GM12872 (cell line): Measurements from ENCODE around the gene TBC1D9.

ENCODE experiments used
- TF ChIP-seq, protein P1 (sequence below): IDR thresholded peaks from 3 replicates; pipeline ENCODE4 v1.5.1; 2011; ENCODE audit warnings: low read depth, mild to moderate bottlenecking, low read length, moderate library complexity; ENCODE audit not compliant: insufficient read depth

Gene TBC1D9

DNA sequence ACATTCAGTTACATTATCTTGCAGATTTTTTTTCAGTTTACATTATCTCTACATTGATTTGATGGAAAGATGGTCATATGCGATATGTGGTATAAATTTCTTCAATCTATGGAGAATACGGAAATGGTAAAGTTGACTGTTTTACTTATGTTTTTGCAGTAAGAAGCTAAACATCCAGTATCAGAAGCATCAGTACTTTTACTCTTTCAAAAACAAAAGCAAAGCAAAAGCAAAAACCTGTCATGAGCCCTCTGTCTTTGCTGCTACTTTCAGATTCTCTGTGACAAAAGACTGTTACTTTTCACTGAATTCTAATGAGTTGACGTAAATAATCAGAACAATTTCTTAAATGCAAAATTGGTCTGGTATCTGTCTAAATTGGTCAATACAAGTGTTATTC, 135.0 kb downstream of the TBC1D9 start:
- TF ChIP-seq, protein P1, sequence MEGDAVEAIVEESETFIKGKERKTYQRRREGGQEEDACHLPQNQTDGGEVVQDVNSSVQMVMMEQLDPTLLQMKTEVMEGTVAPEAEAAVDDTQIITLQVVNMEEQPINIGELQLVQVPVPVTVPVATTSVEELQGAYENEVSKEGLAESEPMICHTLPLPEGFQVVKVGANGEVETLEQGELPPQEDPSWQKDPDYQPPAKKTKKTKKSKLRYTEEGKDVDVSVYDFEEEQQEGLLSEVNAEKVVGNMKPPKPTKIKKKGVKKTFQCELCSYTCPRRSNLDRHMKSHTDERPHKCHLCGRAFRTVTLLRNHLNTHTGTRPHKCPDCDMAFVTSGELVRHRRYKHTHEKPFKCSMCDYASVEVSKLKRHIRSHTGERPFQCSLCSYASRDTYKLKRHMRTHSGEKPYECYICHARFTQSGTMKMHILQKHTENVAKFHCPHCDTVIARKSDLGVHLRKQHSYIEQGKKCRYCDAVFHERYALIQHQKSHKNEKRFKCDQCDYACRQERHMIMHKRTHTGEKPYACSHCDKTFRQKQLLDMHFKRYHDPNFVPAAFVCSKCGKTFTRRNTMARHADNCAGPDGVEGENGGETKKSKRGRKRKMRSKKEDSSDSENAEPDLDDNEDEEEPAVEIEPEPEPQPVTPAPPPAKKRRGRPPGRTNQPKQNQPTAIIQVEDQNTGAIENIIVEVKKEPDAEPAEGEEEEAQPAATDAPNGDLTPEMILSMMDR = no peak

DNA sequence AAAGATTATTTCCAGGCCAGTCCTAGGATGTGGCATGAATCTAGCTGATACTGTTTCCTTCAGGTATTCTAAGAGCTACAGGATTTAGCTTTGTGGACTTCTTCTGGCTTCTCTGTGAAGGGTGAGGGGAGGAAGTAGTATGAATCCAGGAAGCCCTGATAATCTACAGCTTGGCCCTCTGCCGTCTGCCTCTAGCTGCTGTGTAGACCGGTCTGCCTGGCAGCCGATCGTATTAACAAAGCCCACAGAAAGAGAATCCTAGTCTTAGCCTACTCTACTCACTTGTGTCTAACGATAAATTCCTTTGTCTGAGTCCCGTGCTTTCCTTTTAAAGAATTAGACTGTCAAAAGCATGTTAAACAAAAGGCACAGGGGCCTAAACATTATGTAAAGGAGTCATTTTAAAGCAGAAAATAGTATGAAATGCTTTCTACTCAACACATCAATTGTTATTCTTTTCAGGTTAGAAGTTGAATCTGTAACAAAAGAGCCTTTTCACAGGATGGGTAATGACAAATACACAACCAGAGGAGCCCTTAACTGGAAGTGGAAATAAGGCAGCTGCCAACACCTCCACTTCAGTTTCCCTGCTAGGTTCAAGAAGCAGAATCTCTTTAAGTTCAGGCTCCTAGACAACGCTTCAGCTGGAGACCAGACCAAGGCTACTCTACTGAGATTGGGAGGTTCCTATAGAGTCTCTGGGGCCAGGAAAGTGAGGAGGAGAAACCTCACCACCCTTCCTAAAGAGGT, 138.5 kb downstream of the TBC1D9 start:
- TF ChIP-seq, protein P1 = no peak

DNA sequence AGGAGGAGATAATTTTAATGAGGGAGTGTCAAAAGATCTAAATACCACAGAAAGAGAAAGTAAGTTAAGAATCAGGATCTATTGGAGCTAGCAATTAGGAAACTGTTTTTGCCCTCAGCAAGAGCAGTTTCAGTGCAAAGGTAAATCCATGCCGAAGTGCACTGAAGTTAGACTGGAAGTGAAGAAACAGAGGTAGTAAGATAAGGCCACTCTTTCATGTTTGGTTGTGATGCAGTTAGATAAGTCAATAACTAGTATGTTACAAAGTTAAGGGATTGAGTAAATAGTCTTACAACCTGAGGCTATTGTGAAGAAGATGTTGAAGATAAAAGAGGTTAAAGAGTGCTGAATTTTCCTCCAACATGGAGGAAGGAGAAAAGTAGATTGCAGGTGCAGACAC, 140.7 kb downstream of the TBC1D9 start:
- TF ChIP-seq, protein P1 = no peak

DNA sequence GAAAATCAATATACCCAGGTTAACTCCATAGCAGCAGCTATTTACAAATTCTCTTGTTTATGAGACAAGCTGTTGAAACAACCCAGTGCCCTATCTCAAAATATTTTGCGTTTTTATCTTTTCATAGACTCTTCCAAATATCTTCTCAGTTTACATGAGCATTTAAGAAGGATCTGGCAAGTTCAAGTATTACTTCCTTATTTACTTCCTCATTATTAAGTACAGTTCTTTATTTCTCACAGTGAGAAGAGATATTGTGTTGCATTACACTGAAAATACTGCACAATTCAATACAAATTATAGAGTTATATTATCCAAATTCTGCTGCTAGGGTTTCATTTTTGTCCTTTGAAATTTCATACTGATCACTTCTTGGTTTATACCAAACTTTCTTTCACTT, 143.8 kb downstream of the TBC1D9 start:
- TF ChIP-seq, protein P1 = no peak

DNA sequence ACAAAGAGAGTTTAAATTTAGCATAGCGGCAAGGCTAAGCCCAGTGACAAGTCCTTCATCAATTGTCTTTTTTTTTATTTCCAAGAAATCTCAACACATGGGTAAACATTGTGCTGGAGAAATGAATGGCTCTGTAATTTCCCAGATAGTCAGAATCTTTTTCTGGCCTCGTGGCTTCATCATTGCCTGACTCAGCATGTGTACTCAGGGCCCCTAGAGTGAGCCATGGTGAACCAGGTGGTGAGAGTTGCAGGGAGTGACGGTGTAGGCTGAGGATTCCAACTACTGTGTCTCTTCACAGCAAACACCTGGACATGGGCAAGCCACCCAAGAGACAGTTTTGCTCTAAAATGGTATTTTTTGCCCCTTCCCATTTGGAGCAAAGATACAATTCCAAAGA, 144.3 kb downstream of the TBC1D9 start:
- TF ChIP-seq, protein P1 = no peak

DNA sequence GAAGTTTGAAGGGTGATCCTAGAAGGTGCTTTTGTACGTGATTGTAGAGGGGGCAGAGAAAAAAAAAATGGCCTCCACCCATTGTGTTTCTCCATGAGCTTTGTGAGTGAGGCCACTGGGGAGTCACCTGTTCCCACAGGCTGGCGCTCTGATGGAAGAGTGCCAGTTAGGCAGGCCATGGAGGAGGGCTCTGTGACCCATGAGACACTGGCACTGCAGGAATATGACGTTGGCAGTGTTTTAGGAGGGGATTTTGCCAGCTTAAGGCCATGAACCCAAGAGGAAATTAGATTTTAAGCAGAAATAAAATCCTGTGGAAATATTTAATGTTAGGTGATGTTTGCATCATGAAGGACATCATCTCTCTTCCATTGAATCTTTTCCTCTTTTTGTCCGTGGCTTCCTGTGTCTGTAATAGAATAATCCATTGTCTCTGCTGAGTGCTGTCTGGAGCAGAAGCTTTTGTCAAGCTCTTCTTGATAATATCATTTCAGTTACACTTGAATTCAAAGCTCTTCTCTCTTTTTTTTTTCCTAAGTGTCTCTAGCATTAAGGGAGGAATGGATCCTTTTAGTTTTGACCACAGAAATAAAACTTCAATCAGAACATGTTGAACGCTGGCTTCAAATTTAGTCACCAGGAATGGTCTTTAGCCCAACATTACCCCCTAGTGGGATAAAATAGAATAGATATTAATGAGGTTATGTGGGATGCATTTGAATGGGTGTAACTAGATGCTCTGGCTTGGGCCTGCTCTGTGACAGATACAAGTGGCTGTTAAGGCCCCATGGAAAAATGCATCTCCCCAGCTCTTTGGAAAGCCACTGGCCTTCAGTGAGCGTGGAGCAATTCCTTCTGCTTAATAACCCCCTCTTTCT, 146.4 kb downstream of the TBC1D9 start:
- TF ChIP-seq, protein P1 = peak; percentile 49

DNA sequence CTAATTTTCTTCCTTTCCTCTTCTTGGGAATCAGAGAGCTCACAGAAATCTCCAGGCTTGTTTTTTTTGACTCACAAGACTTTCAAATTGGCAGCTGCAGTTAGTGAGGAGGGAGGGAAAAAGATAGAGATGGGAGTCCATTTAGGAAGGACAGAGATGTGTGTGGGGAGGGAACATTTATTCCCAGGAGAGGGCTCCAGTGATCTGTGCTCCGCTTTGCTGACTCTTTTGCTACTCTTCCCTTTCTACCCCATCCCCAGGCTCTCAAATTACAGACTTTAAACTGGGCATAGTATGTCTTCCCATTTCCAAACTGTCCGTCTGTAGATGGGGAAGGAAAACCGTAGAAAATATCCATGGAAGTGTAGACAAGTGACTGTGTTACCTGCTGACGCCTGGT, 148.3 kb downstream of the TBC1D9 start:
- TF ChIP-seq, protein P1 = no peak
